Measurements from ENCODE around the gene MEAK7.
"Not testable (repeated sequence)": the region's sequence is repeated elsewhere in the genome, so short reads cannot be mapped to it uniquely, and the experiment has no call there.

The MEAK7 gene

GRCh38 chr16:84530590-84530989, 26.1 kb upstream of the MEAK7 start:
- H3K27ac ChIP-seq (ENCODE audit: low read length) = no peak overlapping the region
- H3K9me3 ChIP-seq (ENCODE audit: control insufficient read depth in 1 of 2, low read length in 2 of 2) = no peaks in the 10 kb centered on the region
- H3K4me3 ChIP-seq (ENCODE audit: low read depth in 1 of 2, low read length in 2 of 2) = no peak overlapping the region
- peaks cover 8 to 30% of the 10 kb centered on the region in 2 donors for H3K4me1 ChIP-seq (ENCODE audit: control insufficient read depth in 1 of 2, insufficient read depth in 2 of 2, low read length in 2 of 2)
- H3K36me3 ChIP-seq (ENCODE audit: control insufficient read depth in 1 of 2, insufficient read depth in 2 of 2, low read length in 2 of 2) = no peaks in the 10 kb centered on the region
- no peaks in the 10 kb centered on the region for H3K27me3 ChIP-seq (ENCODE audit: low read depth, low read length)

GRCh38 chr16:84529607-84530006, 25.1 kb upstream of the MEAK7 start:
- no peak overlapping the region for H3K27ac ChIP-seq (ENCODE audit: low read length)
- peaks cover 8 to 30% of the 10 kb centered on the region in 2 donors for H3K4me1 ChIP-seq (ENCODE audit: control insufficient read depth in 1 of 2, insufficient read depth in 2 of 2, low read length in 2 of 2)
- H3K9me3 ChIP-seq (ENCODE audit: control insufficient read depth in 1 of 2, low read length in 2 of 2) = no peaks in the 10 kb centered on the region

GRCh38 chr16:84528322-84528721, 23.9 kb upstream of the MEAK7 start:
- no peak overlapping the region for H3K4me3 ChIP-seq (ENCODE audit: low read depth in 1 of 2, low read length in 2 of 2)
- H3K9me3 ChIP-seq (ENCODE audit: control insufficient read depth in 1 of 2, low read length in 2 of 2) = no peaks in the 10 kb centered on the region
- no peaks in the 10 kb centered on the region for H3K27me3 ChIP-seq (ENCODE audit: low read depth, low read length)
- no peaks in the 10 kb centered on the region for H3K36me3 ChIP-seq (ENCODE audit: control insufficient read depth in 1 of 2, insufficient read depth in 2 of 2, low read length in 2 of 2)
- no peak overlapping the region for H3K27ac ChIP-seq (ENCODE audit: low read length)
- peaks cover 8 to 30% of the 10 kb centered on the region in 2 donors for H3K4me1 ChIP-seq (ENCODE audit: control insufficient read depth in 1 of 2, insufficient read depth in 2 of 2, low read length in 2 of 2)

More at GRCh38 chr16:84529607-84530006, 25.1 kb upstream of the MEAK7 start:
- Histone ChIP-seq H3K27me3 (ENCODE audit: low read depth, low read length) (no peaks in the 10 kb centered on the region), H3K36me3 (ENCODE audit: control insufficient read depth in 1 of 2, insufficient read depth in 2 of 2, low read length in 2 of 2) (no peaks in the 10 kb centered on the region), H3K4me3 (ENCODE audit: low read depth in 1 of 2, low read length in 2 of 2) (no peak overlapping the region)

- Histone ChIP-seq H3K4me3 (ENCODE audit: low read depth in 1 of 2, low read length in 2 of 2) (peak overlapping the region in 1 of 2 donors; percentile 20), H3K27me3 (ENCODE audit: low read depth, low read length) (no peaks in the 10 kb centered on the region), H3K36me3 (ENCODE audit: control insufficient read depth in 1 of 2, insufficient read depth in 2 of 2, low read length in 2 of 2) (no peaks in the 10 kb centered on the region), H3K9me3 (ENCODE audit: control insufficient read depth in 1 of 2, low read length in 2 of 2) (no peaks in the 10 kb centered on the region), H3K27ac (ENCODE audit: low read length) (no peak overlapping the region), H3K4me1 (ENCODE audit: control insufficient read depth in 1 of 2, insufficient read depth in 2 of 2, low read length in 2 of 2) (peaks cover 8 to 23% of the 10 kb centered on the region in 2 donors)
Measured at GRCh38 chr16:84527532-84528269, 23.2 kb upstream of the MEAK7 start.

GRCh38 chr16:84526794-84527531, 22.5 kb upstream of the MEAK7 start:
- peaks cover 6 to 16% of the 10 kb centered on the region in 2 donors for H3K4me1 ChIP-seq (ENCODE audit: control insufficient read depth in 1 of 2, insufficient read depth in 2 of 2, low read length in 2 of 2)
- peak overlapping the region in 1 of 2 donors; percentile 20 for H3K4me3 ChIP-seq (ENCODE audit: low read depth in 1 of 2, low read length in 2 of 2)
- no peaks in the 10 kb centered on the region for H3K36me3 ChIP-seq (ENCODE audit: control insufficient read depth in 1 of 2, insufficient read depth in 2 of 2, low read length in 2 of 2)
- H3K27ac ChIP-seq (ENCODE audit: low read length) = no peak overlapping the region
- no peaks in the 10 kb centered on the region for H3K9me3 ChIP-seq (ENCODE audit: control insufficient read depth in 1 of 2, low read length in 2 of 2)
- no peaks in the 10 kb centered on the region for H3K27me3 ChIP-seq (ENCODE audit: low read depth, low read length)

- not testable (repeated sequence) for H3K4me3 ChIP-seq (ENCODE audit: low read depth in 1 of 2, low read length in 2 of 2); H3K27me3 ChIP-seq (ENCODE audit: low read depth, low read length); H3K36me3 ChIP-seq (ENCODE audit: control insufficient read depth in 1 of 2, insufficient read depth in 2 of 2, low read length in 2 of 2); H3K9me3 ChIP-seq (ENCODE audit: control insufficient read depth in 1 of 2, low read length in 2 of 2); H3K27ac ChIP-seq (ENCODE audit: low read length)
- H3K4me1 ChIP-seq (ENCODE audit: control insufficient read depth in 1 of 2, insufficient read depth in 2 of 2, low read length in 2 of 2) = peaks cover 0 to 14% of the 10 kb centered on the region in 2 donors
Measured at GRCh38 chr16:84524941-84525581, 20.6 kb upstream of the MEAK7 start.

GRCh38 chr16:84524346-84524920, 20.0 kb upstream of the MEAK7 start:
- no peaks in the 10 kb centered on the region for H3K27me3 ChIP-seq (ENCODE audit: low read depth, low read length)
- H3K4me3 ChIP-seq (ENCODE audit: low read depth in 1 of 2, low read length in 2 of 2) = no peak overlapping the region
- no peaks in the 10 kb centered on the region for H3K9me3 ChIP-seq (ENCODE audit: control insufficient read depth in 1 of 2, low read length in 2 of 2)
- H3K4me1 ChIP-seq (ENCODE audit: control insufficient read depth in 1 of 2, insufficient read depth in 2 of 2, low read length in 2 of 2) = peaks cover 0 to 14% of the 10 kb centered on the region in 2 donors
- no peak overlapping the region for H3K27ac ChIP-seq (ENCODE audit: low read length)
- no peaks in the 10 kb centered on the region for H3K36me3 ChIP-seq (ENCODE audit: control insufficient read depth in 1 of 2, insufficient read depth in 2 of 2, low read length in 2 of 2)

- no peak overlapping the region for H3K27ac ChIP-seq (ENCODE audit: low read length)
- H3K4me3 ChIP-seq (ENCODE audit: low read depth in 1 of 2, low read length in 2 of 2) = no peak overlapping the region
- peaks cover 0 to under 1% of the 10 kb centered on the region in 2 donors for H3K4me1 ChIP-seq (ENCODE audit: control insufficient read depth in 1 of 2, insufficient read depth in 2 of 2, low read length in 2 of 2)
- no peaks in the 10 kb centered on the region for H3K9me3 ChIP-seq (ENCODE audit: control insufficient read depth in 1 of 2, low read length in 2 of 2)
- H3K36me3 ChIP-seq (ENCODE audit: control insufficient read depth in 1 of 2, insufficient read depth in 2 of 2, low read length in 2 of 2) = no peaks in the 10 kb centered on the region
- H3K27me3 ChIP-seq (ENCODE audit: low read depth, low read length) = no peaks in the 10 kb centered on the region
Measured at GRCh38 chr16:84521497-84521770, 17.0 kb upstream of the MEAK7 start.

- Histone ChIP-seq H3K9me3 (ENCODE audit: control insufficient read depth in 1 of 2, low read length in 2 of 2) (no peaks in the 10 kb centered on the region), H3K36me3 (ENCODE audit: control insufficient read depth in 1 of 2, insufficient read depth in 2 of 2, low read length in 2 of 2) (no peaks in the 10 kb centered on the region), H3K27ac (ENCODE audit: low read length) (no peak overlapping the region), H3K27me3 (ENCODE audit: low read depth, low read length) (no peaks in the 10 kb centered on the region), H3K4me1 (ENCODE audit: control insufficient read depth in 1 of 2, insufficient read depth in 2 of 2, low read length in 2 of 2) (no peaks in the 10 kb centered on the region), H3K4me3 (ENCODE audit: low read depth in 1 of 2, low read length in 2 of 2) (no peak overlapping the region)
Measured at GRCh38 chr16:84520725-84521496, 16.5 kb upstream of the MEAK7 start.

- H3K9me3 ChIP-seq (ENCODE audit: control insufficient read depth in 1 of 2, low read length in 2 of 2) = no peaks in the 10 kb centered on the region
- H3K27ac ChIP-seq (ENCODE audit: low read length) = no peak overlapping the region
- H3K27me3 ChIP-seq (ENCODE audit: low read depth, low read length) = no peaks in the 10 kb centered on the region
- no peaks in the 10 kb centered on the region for H3K36me3 ChIP-seq (ENCODE audit: control insufficient read depth in 1 of 2, insufficient read depth in 2 of 2, low read length in 2 of 2)
- H3K4me3 ChIP-seq (ENCODE audit: low read depth in 1 of 2, low read length in 2 of 2) = no peak overlapping the region
- H3K4me1 ChIP-seq (ENCODE audit: control insufficient read depth in 1 of 2, insufficient read depth in 2 of 2, low read length in 2 of 2) = no peaks in the 10 kb centered on the region
Measured at GRCh38 chr16:84519855-84520254, 15.4 kb upstream of the MEAK7 start.

Measured in muscle layer of duodenum (tissue), 2 donors.